Caki2 (cell line): Measurements from ENCODE around the gene NCOA7. TPM values are rescaled to one million over a fixed set of nuclear protein-coding genes. Genes with fewer than 3 reads are reported as not detected.
"Not testable (repeated sequence)": the region's sequence is repeated elsewhere in the genome, so short reads cannot be mapped to it uniquely, and the experiment has no call there.

Source experiments
- DNase-seq: peaks from one replicate; pipeline ENCODE4 v3.0.0-alpha.2; 2015; ENCODE audit warnings: low read depth
- in situ Hi-C: cut with HindIII; loops from 2 replicates; pipeline ENCODE4 v1.10.0; 2016; ENCODE audit warnings: low sequenced_read_pairs, low pct_unique_long_range_greater_than_20kb, mixed read lengths
- total RNA-seq: library from RNA; depleted of rRNA; stranded (reverse); fragments of >200 nt; shearing (Covaris generic); gene quantifications from 2 replicates; pipeline ENCODE4 v1.2.3, GENCODE V29; 2014; ENCODE audit warnings: low replicate concordance

Gene NCOA7
- total RNA-seq, 1 experiment from 2014 or later = 25.9 TPM

- DNase-seq = no peak
- in situ Hi-C loops = no loop called here
Observed at GRCh38 chr6:125802943-125803377, 12.2 kb downstream of the NCOA7 start.

- in situ Hi-C loops = no loop called here
- DNase-seq = peak; percentile 60
Observed at GRCh38 chr6:125804264-125804663, 13.5 kb downstream of the NCOA7 start.

GRCh38 chr6:125804866-125805425, 14.2 kb downstream of the NCOA7 start:
- in situ Hi-C loops = not testable (repeated sequence)

GRCh38 chr6:125806813-125807212, 16.1 kb downstream of the NCOA7 start:
- no peak for DNase-seq
- in situ Hi-C loops = no loop called here

More at GRCh38 chr6:125804866-125805425, 14.2 kb downstream of the NCOA7 start:
- DNase-seq = peak; percentile 73

- in situ Hi-C loops = no loop called here
- no peak for DNase-seq
Observed at GRCh38 chr6:125807293-125807692, 16.5 kb downstream of the NCOA7 start.

GRCh38 chr6:125808060-125808459, 17.3 kb downstream of the NCOA7 start:
- in situ Hi-C loops = no loop called here
- no peak for DNase-seq

- DNase-seq = no peak
- in situ Hi-C loops = no loop called here
Observed at GRCh38 chr6:125808591-125808990, 17.8 kb downstream of the NCOA7 start.

GRCh38 chr6:125809570-125810170, 18.9 kb downstream of the NCOA7 start:
- in situ Hi-C loops = no loop called here

GRCh38 chr6:125810445-125810844, 19.7 kb downstream of the NCOA7 start:
- no peak for DNase-seq
- in situ Hi-C loops = no loop called here

More at GRCh38 chr6:125809570-125810170, 18.9 kb downstream of the NCOA7 start:
- DNase-seq = no peak

- no peak for DNase-seq
- in situ Hi-C loops = no loop called here
Observed at GRCh38 chr6:125811259-125811658, 20.5 kb downstream of the NCOA7 start.

GRCh38 chr6:125812394-125813292, 21.9 kb downstream of the NCOA7 start:
- DNase-seq = peak; percentile 91
- in situ Hi-C loops = no loop called here

- in situ Hi-C loops = no loop called here
- no peak for DNase-seq
Observed at GRCh38 chr6:125814481-125814880, 23.7 kb downstream of the NCOA7 start.

- in situ Hi-C loops = no loop called here
Observed at GRCh38 chr6:125815080-125815910, 24.5 kb downstream of the NCOA7 start.

GRCh38 chr6:125816828-125817280, 26.1 kb downstream of the NCOA7 start:
- in situ Hi-C loops = no loop called here
- DNase-seq = no peak

More at GRCh38 chr6:125815080-125815910, 24.5 kb downstream of the NCOA7 start:
- no peak for DNase-seq

GRCh38 chr6:125818225-125818657, 27.5 kb downstream of the NCOA7 start:
- in situ Hi-C loops = no loop called here
- DNase-seq = no peak

- in situ Hi-C loops = no loop called here
- no peak for DNase-seq
Observed at GRCh38 chr6:125818772-125819260, 28.1 kb downstream of the NCOA7 start.

GRCh38 chr6:125819535-125820326, 29.0 kb downstream of the NCOA7 start:
- DNase-seq = no peak
- in situ Hi-C loops = no loop called here
